22Rv1 (cell line): ENCODE results near the gene ATP1B3.
"Not testable (repeated sequence)": the region's sequence is repeated elsewhere in the genome, so short reads cannot be mapped to it uniquely, and the experiment has no call there.

Source experiments
- H3K27ac ChIP-seq: fragments of 450-650 bp; 2 replicates; pipeline ENCODE4 v1.5.1; 2017
- CTCF ChIP-seq: fragments of 450-650 bp; IDR thresholded peaks from 2 replicates; pipeline ENCODE4 v1.5.1; 2017; ENCODE audit warnings: mild to moderate bottlenecking
- ZFX ChIP-seq: fragments of 450-650 bp; IDR thresholded peaks from 2 replicates; pipeline ENCODE4 v1.6.1; 2017; ENCODE audit warnings: antibody characterized with exemption, borderline replicate concordance

ATP1B3 gene

GRCh38 chr3:141840737-141841544 lies 35.5 kb upstream of the ATP1B3 start:
- H3K27ac ChIP-seq, result no peak overlapping the region
- TF ChIP-seq ZFX (no peak), CTCF (no peak)

- TF ChIP-seq ZFX (no peak), CTCF (no peak)
- H3K27ac ChIP-seq, result no peak overlapping the region
Observed at GRCh38 chr3:141844108-141844507, 32.3 kb upstream of the ATP1B3 start.

- no peak overlapping the region for H3K27ac ChIP-seq
- TF ChIP-seq ZFX (no peak), CTCF (no peak)
Observed at GRCh38 chr3:141844812-141845211, 31.6 kb upstream of the ATP1B3 start.

GRCh38 chr3:141845407-141846049 lies 30.9 kb upstream of the ATP1B3 start:
- no peak for TF ChIP-seq ZFX
- no peak for TF ChIP-seq CTCF
- no peak overlapping the region for H3K27ac ChIP-seq

GRCh38 chr3:141846050-141846433 lies 30.4 kb upstream of the ATP1B3 start:
- H3K27ac ChIP-seq, result no peak overlapping the region
- no peak for TF ChIP-seq CTCF
- TF ChIP-seq ZFX, result no peak

- H3K27ac ChIP-seq, result not testable (repeated sequence)
Observed at GRCh38 chr3:141848159-141848748, 28.2 kb upstream of the ATP1B3 start.

- TF ChIP-seq CTCF, result no peak
- TF ChIP-seq ZFX, result no peak
- no peak overlapping the region for H3K27ac ChIP-seq
Observed at GRCh38 chr3:141849056-141849815, 27.2 kb upstream of the ATP1B3 start.
